IMR-90 (cell line): Measurements from ENCODE around the gene LRP6. TPM values are rescaled to one million over a fixed set of nuclear protein-coding genes. Genes with fewer than 3 reads are reported as not detected.

Experiments used
- ATAC-seq: fragments of 200-7000 bp; cut with Tn5 transposase; 2 replicates; pipeline ENCODE4 v1.9.1; 2020; ENCODE audit warnings: low read depth, mild to moderate bottlenecking, moderate library complexity
- BruUV-seq: library from RNA; stranded (reverse); fragments of 400-500 nt; replicated peaks from 2 replicates; lab custom pipeline; 2021; lab: Mats Ljungman, UMichigan
- CTCF ChIA-PET: fragments of 300-600 bp; formaldehyde crosslinking; extraction: SDS; loops from one replicate; lab custom pipeline; 2021; ENCODE audit warnings: antibody characterized with exemption; lab: Yijun Ruan, JAX
- POLR2A ChIA-PET: fragments of 300-600 bp; sonication (Branson Sonifier 250); formaldehyde crosslinking; loops from one replicate; lab custom pipeline; 2022; ENCODE audit warnings: antibody characterized with exemption; ENCODE audit not compliant: unreplicated experiment; lab: Charles Lee
- DNase-seq: peaks from one replicate; pipeline ENCODE4 v3.0.0; 2013
- H2AFZ ChIP-seq: replicated peaks from 2 replicates; pipeline ENCODE3; 2013; ENCODE audit warnings: low read length, mild to moderate bottlenecking; ENCODE audit not compliant: poor library complexity
- H2AK5ac ChIP-seq: 2 replicates; pipeline ENCODE4 v1.6.1; 2013; ENCODE audit warnings: low read depth, low read length, inconsistent platforms
- H2AK9ac ChIP-seq: replicated peaks from 2 replicates; pipeline ENCODE3; 2013; ENCODE audit warnings: mild to moderate bottlenecking, low read depth, low read length, moderate library complexity; ENCODE audit not compliant: poor library complexity
- H2BK120ac ChIP-seq: 2 replicates; pipeline ENCODE4 v1.6.1; 2013; ENCODE audit warnings: low read depth, low read length, inconsistent platforms
- H2BK15ac ChIP-seq: 3 replicates; pipeline ENCODE4 v1.6.1; 2013; ENCODE audit warnings: low read depth, low read length, inconsistent platforms
- H2BK20ac ChIP-seq: 2 replicates; pipeline ENCODE4 v1.6.1; 2013; ENCODE audit warnings: low read depth, mild to moderate bottlenecking, inconsistent platforms, low read length, moderate library complexity
- H2BK5ac ChIP-seq: 2 replicates; pipeline ENCODE4 v1.6.1; 2013; ENCODE audit warnings: mild to moderate bottlenecking, low read depth, low read length, inconsistent platforms; ENCODE audit not compliant: poor library complexity, severe bottlenecking
- H3K14ac ChIP-seq: replicated peaks from 2 replicates; pipeline ENCODE4 v1.6.1; 2013; ENCODE audit warnings: low read depth, low read length, inconsistent platforms
- H3K18ac ChIP-seq: 2 replicates; pipeline ENCODE4 v1.6.1; 2013; ENCODE audit warnings: low read depth, low read length, control low read depth
- H3K23ac ChIP-seq: 2 replicates; pipeline ENCODE4 v1.6.1; 2013; ENCODE audit warnings: low read depth, low read length, inconsistent platforms
- H3K27ac ChIP-seq: 2 replicates; pipeline ENCODE4 v1.5.1; 2013; ENCODE audit warnings: mild to moderate bottlenecking, control low read depth, low read length; ENCODE audit not compliant: insufficient read depth
- H3K27me3 ChIP-seq: 2 replicates; pipeline ENCODE4 v1.6.1; 2013; ENCODE audit warnings: low read length; ENCODE audit not compliant: control insufficient read depth, insufficient read depth
- H3K36me3 ChIP-seq: 2 replicates; pipeline ENCODE4 v1.6.1; 2013; ENCODE audit warnings: low read length, mixed read lengths; ENCODE audit not compliant: control insufficient read depth, insufficient read depth
- H3K4ac ChIP-seq: 2 replicates; pipeline ENCODE4 v1.6.1; 2013; ENCODE audit warnings: low read depth, low read length, inconsistent platforms
- H3K4me1 ChIP-seq: 2 replicates; pipeline ENCODE4 v1.6.1; 2013; ENCODE audit warnings: low read length, mixed read lengths; ENCODE audit not compliant: control insufficient read depth, insufficient read depth
- H3K4me2 ChIP-seq: 2 replicates; pipeline ENCODE4 v1.6.1; 2013; ENCODE audit warnings: low read depth, mild to moderate bottlenecking, control low read depth, low read length, moderate library complexity
- H3K4me3 ChIP-seq: 2 replicates; pipeline ENCODE4 v1.5.1; 2013; ENCODE audit warnings: low read depth, mild to moderate bottlenecking, control low read depth, low read length, moderate library complexity; ENCODE audit not compliant: insufficient read depth
- H3K56ac ChIP-seq: 2 replicates; pipeline ENCODE4 v1.6.1; 2013; ENCODE audit warnings: low read length, inconsistent platforms; ENCODE audit not compliant: insufficient read depth; ENCODE audit errors: extremely low read depth
- H3K79me1 ChIP-seq, 2 experiments: 2 replicates each; pipeline ENCODE4 v1.6.1; 2013; ENCODE audit warnings: low read length in 2 of 2, inconsistent platforms in 1 of 2, low read depth in 1 of 2
- H3K9ac ChIP-seq: 2 replicates; pipeline ENCODE4 v1.6.1; 2013; ENCODE audit warnings: low read depth, low read length, control low read depth
- H3K9me1 ChIP-seq: 2 replicates; pipeline ENCODE4 v1.6.1; 2013; ENCODE audit warnings: low read length, inconsistent platforms; ENCODE audit not compliant: insufficient read depth
- H3K9me3 ChIP-seq: 2 replicates; pipeline ENCODE4 v1.6.1; 2013; ENCODE audit warnings: low read length; ENCODE audit not compliant: control insufficient read depth, insufficient read depth
- H4K20me1 ChIP-seq: 2 replicates; pipeline ENCODE4 v1.6.1; 2013; ENCODE audit warnings: low read length, inconsistent platforms; ENCODE audit not compliant: insufficient read depth
- H4K5ac ChIP-seq: 2 replicates; pipeline ENCODE4 v1.6.1; 2013; ENCODE audit warnings: mild to moderate bottlenecking, low read depth, low read length, control low read depth
- H4K8ac ChIP-seq, 2 experiments: 2 replicates each; pipeline ENCODE4 v1.6.1; 2013; ENCODE audit warnings: low read depth in 2 of 2, low read length in 2 of 2, control low read depth in 1 of 2, inconsistent platforms in 1 of 2
- H4K91ac ChIP-seq: 2 replicates; pipeline ENCODE4 v1.6.1; 2013; ENCODE audit warnings: low read depth, low read length, inconsistent platforms; ENCODE audit not compliant: insufficient read depth
- CTCF ChIP-seq: conservative IDR thresholded peaks from 2 replicates; pipeline ENCODE4 v1.5.1; 2012; ENCODE audit warnings: mild to moderate bottlenecking, low read depth, low read length, improper control_type of control experiment
- ELK1 ChIP-seq: fragments of 150-350 bp; IDR thresholded peaks from 2 replicates; pipeline ENCODE4 v1.6.1; 2016; ENCODE audit warnings: low read depth, mild to moderate bottlenecking, low read length, moderate library complexity, borderline replicate concordance
- FOS ChIP-seq: fragments of 150-350 bp; IDR thresholded peaks from 2 replicates; pipeline ENCODE4 v1.6.1; 2016; ENCODE audit warnings: low read depth, low read length
- MAFK ChIP-seq: IDR thresholded peaks from 2 replicates; pipeline ENCODE4 v1.6.1; 2012; ENCODE audit warnings: low read depth, low read length, improper control_type of control experiment
- MAZ ChIP-seq: IDR thresholded peaks from 2 replicates; pipeline ENCODE4 v1.6.1; 2012; ENCODE audit warnings: low read depth, mild to moderate bottlenecking, low read length, improper control_type of control experiment, moderate library complexity, borderline replicate concordance
- POLR2A ChIP-seq: IDR thresholded peaks from 2 replicates; pipeline ENCODE4 v1.6.1; 2012; ENCODE audit warnings: mild to moderate bottlenecking, low read depth, low read length
- USF2 ChIP-seq: fragments of 150-350 bp; IDR thresholded peaks from 2 replicates; pipeline ENCODE4 v1.6.1; 2017; ENCODE audit warnings: mild to moderate bottlenecking, antibody characterized with exemption, low read length, low read depth
- dilution Hi-C: fragments of 300-500 bp; cut with HindIII; formaldehyde crosslinking; loops from one replicate; pipeline ENCODE4 v1.14.3; 2018; ENCODE audit warnings: low sequenced_read_pairs; ENCODE audit not compliant: unreplicated experiment
- in situ Hi-C: fragments of 300-500 bp; cut with MboI; formaldehyde crosslinking; loops from 3 replicates; pipeline ENCODE4 v1.14.3; 2019; ENCODE audit warnings: low sequenced_read_pairs, inconsistent platforms, mixed read lengths
- intact Hi-C: fragments of 100-400 bp; cut with micrococcal nuclease; formaldehyde crosslinking; loops from 2 replicates; pipeline ENCODE4 v1.10.0; 2022
- polyA plus RNA-seq, 3 experiments: library from polyadenylated mRNA; depleted of rRNA; stranded (reverse); fragments of >200 nt; gene quantifications; 2 replicates each; pipeline ENCODE4 v1.2.3, GENCODE V29; 2012; ENCODE audit warnings: low replicate concordance in 1 of 3
- total RNA-seq: library from RNA; depleted of rRNA; stranded (reverse); fragments of >200 nt; gene quantifications from 2 replicates; pipeline ENCODE4 v1.2.3, GENCODE V29; 2012

Gene LRP6
- total and polyA plus RNA-seq, 2 of the 4 experiments (the other 2 are of a cell fraction): 14.2 to 32.1 TPM

- in situ Hi-C loops (no loop called here), intact Hi-C loops (no loop called here), dilution Hi-C loops (no loop called here)
- Histone ChIP-seq H2BK5ac (peak overlapping the region; percentile 53), H4K91ac (no peak overlapping the region), H3K4ac (no peak overlapping the region), H3K56ac (no peak overlapping the region), H2AK5ac (no peak overlapping the region), H3K79me1 (peaks cover 19 to 64% of the 10 kb centered on the region in 2 experiments), H3K14ac (no peak overlapping the region), H3K9ac (no peak overlapping the region), H2BK15ac (no peak overlapping the region), H3K4me3 (no peak overlapping the region), H4K20me1 (peaks cover 19% of the 10 kb centered on the region; the same call in 1 of the 2 replicates), H3K27me3 (no peaks in the 10 kb centered on the region), H3K18ac (no peak overlapping the region), H3K9me1 (peaks cover 3% of the 10 kb centered on the region), H4K5ac (no peak overlapping the region), H2BK120ac (no peak overlapping the region), H3K4me2 (no peak overlapping the region), H3K4me1 (peaks cover 7% of the 10 kb centered on the region), H2AK9ac (no peak overlapping the region), H3K36me3 (no peaks in the 10 kb centered on the region), H4K8ac (no peak overlapping the region), H3K9me3 (no peaks in the 10 kb centered on the region), H3K27ac (no peak overlapping the region), H2AFZ (no peak overlapping the region), H3K23ac (no peak overlapping the region), H2BK20ac (no peak overlapping the region)
- TF ChIP-seq POLR2A (no peak), FOS (no peak), ELK1 (no peak), CTCF (no peak), USF2 (no peak), MAFK (no peak), MAZ (no peak)
- ATAC-seq: no peak; the same call in 1 of the 2 replicates
- ChIA-PET POLR2A (no interaction called here), CTCF (no interaction called here)
- DNase-seq: no peak
- no TSS peak for BruUV-seq
These were observed 52.6 kb downstream of the LRP6 start for GRCh38 chr12:12214201-12214600.
